Activated CD4-positive, CD25-positive, alpha-beta regulatory T cell treated with anti-CD3 and anti-CD28 coated beads, Interleukin-2, amount 50 U/mL, for 72 hours (primary cell): ENCODE measurements around the gene CSNK1G1.
A peak's percentile ranks its signal among the peaks of the same experiment; 100 is the strongest.

Experiments used
- DNase-seq: peaks from one replicate; pipeline ENCODE4 v3.0.0; 2021

Gene CSNK1G1

GRCh38 chr15:64185146-64185911 is 170.6 kb downstream of the CSNK1G1 start:
- no peak for DNase-seq

- DNase-seq: no peak
These were observed 173.1 kb downstream of the CSNK1G1 start for GRCh38 chr15:64182859-64183370.

- DNase-seq: no peak
These were observed 175.6 kb downstream of the CSNK1G1 start for GRCh38 chr15:64180235-64180824.

- no peak for DNase-seq
These were observed 189.7 kb downstream of the CSNK1G1 start for GRCh38 chr15:64166102-64166890.

- no peak for DNase-seq
These were observed 191.5 kb downstream of the CSNK1G1 start for GRCh38 chr15:64164436-64164835.

- DNase-seq: no peak
These were observed 192.2 kb downstream of the CSNK1G1 start for GRCh38 chr15:64163659-64164362.

- DNase-seq: peak; percentile 96
These were observed 192.9 kb downstream of the CSNK1G1 start, which contains the start of gene PPIB for GRCh38 chr15:64162869-64163658. PPIB (minus strand) TSS chr15:64163022; CDS start chr15:64162986, 36 bp downstream.

GRCh38 chr15:64162478-64162868 is 193.5 kb downstream of the CSNK1G1 start:
- no peak for DNase-seq

- no peak for DNase-seq
These were observed 194.1 kb downstream of the CSNK1G1 start for GRCh38 chr15:64161688-64162477.

- DNase-seq: no peak
These were observed 197.4 kb downstream of the CSNK1G1 start for GRCh38 chr15:64158363-64159134.

GRCh38 chr15:64157599-64158125 is 198.3 kb downstream of the CSNK1G1 start:
- DNase-seq: no peak

GRCh38 chr15:64156652-64157331 is 199.2 kb downstream of the CSNK1G1 start:
- no peak for DNase-seq

GRCh38 chr15:64155802-64156651 is 199.9 kb downstream of the CSNK1G1 start:
- no peak for DNase-seq

- DNase-seq: peak; percentile 95
These were observed 202.2 kb downstream of the CSNK1G1 start for GRCh38 chr15:64153480-64154367.

GRCh38 chr15:64152507-64153387 is 203.2 kb downstream of the CSNK1G1 start:
- DNase-seq: no peak
